Keratinocyte (primary cell): ENCODE measurements around the gene RAI1. TPM values are rescaled to one million over a fixed set of nuclear protein-coding genes. Genes with fewer than 3 reads are reported as not detected.

Experiments used
- DNase-seq: peaks from one replicate; pipeline ENCODE4 v3.0.0-alpha.2; 2011; ENCODE audit warnings: low read depth, missing footprints, low spot score
- FAIRE-seq: peaks from 2 replicates; lab custom pipeline; 2011; peaks lifted over from hg19 to GRCh38; lab: Jason Lieb, UNC
- H2AFZ ChIP-seq: 2 replicates; pipeline ENCODE4 v1.6.0; 2012; ENCODE audit warnings: low read length, control low read depth, inconsistent platforms; ENCODE audit not compliant: control insufficient read depth
- H3K27ac ChIP-seq: 2 replicates; pipeline ENCODE4 v1.5.1; 2011; ENCODE audit warnings: low read length; ENCODE audit not compliant: control insufficient read depth, insufficient read depth
- H3K27me3 ChIP-seq: 3 replicates; pipeline ENCODE4 v1.6.0; 2011; ENCODE audit warnings: low read length; ENCODE audit not compliant: control insufficient read depth, insufficient read depth; ENCODE audit errors: extremely low read depth
- H3K36me3 ChIP-seq, 2 experiments: 2 replicates in 1 of 2; 3 replicates in 1 of 2; pipeline ENCODE4 v1.5.1; 2011; ENCODE audit warnings: low read length in 2 of 2, mild to moderate bottlenecking in 1 of 2; ENCODE audit not compliant: control insufficient read depth in 2 of 2, insufficient read depth in 2 of 2; ENCODE audit errors: extremely low read depth in 1 of 2
- H3K4me1 ChIP-seq: 3 replicates; pipeline ENCODE4 v1.5.1; 2011; ENCODE audit warnings: low read length; ENCODE audit not compliant: control insufficient read depth, insufficient read depth; ENCODE audit errors: extremely low read depth
- H3K4me2 ChIP-seq: 3 replicates; pipeline ENCODE4 v1.6.0; 2011; ENCODE audit warnings: low read depth, low read length; ENCODE audit not compliant: control insufficient read depth, insufficient read depth; ENCODE audit errors: extremely low read depth
- H3K4me3 ChIP-seq, 3 experiments: fragments of 200-600 bp in 1 of 3; sonication (generic) in 1 of 3; 2 replicates in 2 of 3; 3 replicates in 1 of 3; pipeline ENCODE4 v1.5.1; 2011 to 2016; ENCODE audit warnings: low read length in 3 of 3, mild to moderate bottlenecking in 3 of 3, control low read depth in 2 of 3, inconsistent platforms in 1 of 3, low read depth in 1 of 3, mixed read lengths in 1 of 3, mixed run types in 1 of 3, moderate library complexity in 1 of 3; ENCODE audit not compliant: control insufficient read depth in 2 of 3, insufficient read depth in 2 of 3; ENCODE audit errors: extremely low read depth in 1 of 3
- H3K79me2 ChIP-seq: 2 replicates; pipeline ENCODE4 v1.6.0; 2012; ENCODE audit warnings: low read length; ENCODE audit not compliant: control insufficient read depth, insufficient read depth
- H3K9ac ChIP-seq: 3 replicates; pipeline ENCODE4 v1.6.0; 2011; ENCODE audit warnings: low read length; ENCODE audit not compliant: control insufficient read depth, insufficient read depth; ENCODE audit errors: extremely low read depth
- H3K9me1 ChIP-seq: 3 replicates; pipeline ENCODE4 v1.6.0; 2011; ENCODE audit warnings: low read length; ENCODE audit not compliant: control insufficient read depth, insufficient read depth; ENCODE audit errors: extremely low read depth
- H3K9me3 ChIP-seq: 2 replicates; pipeline ENCODE4 v1.5.1; 2012; ENCODE audit warnings: low read depth, low read length; ENCODE audit not compliant: control insufficient read depth
- H4K20me1 ChIP-seq: 3 replicates; pipeline ENCODE4 v1.6.0; 2011; ENCODE audit warnings: low read length; ENCODE audit not compliant: control insufficient read depth, insufficient read depth; ENCODE audit errors: extremely low read depth
- CTCF ChIP-seq, 3 experiments: IDR thresholded peaks in 1 of 3; conservative IDR thresholded peaks in 1 of 3; optimal IDR thresholded peaks in 1 of 3; 2 replicates in 2 of 3; 3 replicates in 1 of 3; pipeline versions ENCODE3 to v1.5.1; 2011; ENCODE audit warnings: low read length in 3 of 3, mild to moderate bottlenecking in 3 of 3, moderate library complexity in 2 of 3, control low read depth in 1 of 3, inconsistent platforms in 1 of 3; ENCODE audit not compliant: insufficient read depth in 2 of 3; ENCODE audit errors: extremely low read depth in 1 of 3
- EZH2 ChIP-seq: IDR thresholded peaks from one replicate; pipeline ENCODE4 v1.6.1; 2012; ENCODE audit warnings: inconsistent platforms, mild to moderate bottlenecking, low read length, moderate library complexity
- dilution Hi-C: fragments of 300-500 bp; cut with MboI; formaldehyde crosslinking; loops from one replicate; pipeline ENCODE4 v1.7.0; 2020; ENCODE audit warnings: low sequenced_read_pairs; ENCODE audit not compliant: extremely low pct_ligation_motif_present
- polyA plus RNA-seq, 5 experiments: library from polyadenylated mRNA; depleted of rRNA in 3 of 5; stranded (reverse) in 3 of 5; stranded (forward) in 1 of 5; unstranded in 1 of 5; fragments of >200 nt; gene quantifications; 1 replicate in 1 of 5; 2 replicates in 3 of 5; 3 replicates in 1 of 5; pipeline versions ENCODE4 v1.2.1 to v1.2.3, GENCODE V29; 2011 to 2012; ENCODE audit warnings: missing spikeins in 2 of 5, low read depth in 1 of 5, low replicate concordance in 1 of 5

Gene RAI1
- polyA plus RNA-seq, 1 donor (not counting 4 experiments of a cell fraction or from before 2014, with no cell fraction given), result 2.6 TPM

- dilution Hi-C loops, result no loop called here
- H3K9me3 ChIP-seq, result no peaks in the 10 kb centered on the region
- FAIRE-seq (no peak), DNase-seq (no peak)
- peaks cover 3% of the 10 kb centered on the region in 2 experiments for H3K36me3 ChIP-seq
- H3K9ac ChIP-seq, result no peak overlapping the region
- no peak overlapping the region for H3K4me3 ChIP-seq
- H3K79me2 ChIP-seq, result peaks cover 63% of the 10 kb centered on the region
- H3K4me2 ChIP-seq, result no peak overlapping the region
- no peaks in the 10 kb centered on the region for H3K27me3 ChIP-seq
- TF ChIP-seq EZH2 (no peak), CTCF (optimal IDR thresholded peaks at IDR 0.05 in 1 of 3, IDR thresholded peaks at IDR 0.05 in 1 of 3, conservative IDR thresholded peaks at IDR 0.05 in 1 of 3; ENCODE audit: extremely low read depth in 1 of 3, insufficient read depth in 2 of 3, low read length in 3 of 3) (no peak)
- no peak overlapping the region for H3K27ac ChIP-seq
- peaks cover 19% of the 10 kb centered on the region for H3K4me1 ChIP-seq
- no peak overlapping the region for H2AFZ ChIP-seq
- H4K20me1 ChIP-seq, result peaks cover 13% of the 10 kb centered on the region
- no peaks in the 10 kb centered on the region for H3K9me1 ChIP-seq
Observed at GRCh38 chr17:17788967-17789366, 107.7 kb downstream of the RAI1 start.

DNA sequence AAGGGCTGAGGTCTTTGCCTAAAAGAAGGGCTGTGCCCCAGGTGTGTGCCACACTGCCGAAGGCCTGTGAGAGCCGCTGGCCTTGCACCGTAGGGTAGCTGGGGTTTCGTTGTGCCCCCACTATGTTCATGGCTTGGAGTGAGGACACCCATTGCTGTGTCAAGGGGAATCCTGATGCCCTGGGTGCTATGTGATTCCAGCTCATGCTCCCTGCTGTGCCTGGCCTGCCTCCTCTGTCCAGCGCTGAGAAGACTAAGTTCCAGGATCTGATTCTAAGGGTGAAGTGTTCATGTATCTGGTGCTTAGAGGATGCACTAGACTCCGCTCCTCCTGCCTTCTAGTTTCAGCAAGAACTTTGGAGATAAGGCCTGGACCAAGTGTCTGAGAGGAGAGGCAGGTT lies 108.2 kb downstream of the RAI1 start:
- TF ChIP-seq CTCF (optimal IDR thresholded peaks at IDR 0.05 in 1 of 3, IDR thresholded peaks at IDR 0.05 in 1 of 3, conservative IDR thresholded peaks at IDR 0.05 in 1 of 3; ENCODE audit: extremely low read depth in 1 of 3, insufficient read depth in 2 of 3, low read length in 3 of 3) (no peak), EZH2 (no peak)
- H4K20me1 ChIP-seq, result peaks cover 13% of the 10 kb centered on the region
- H3K79me2 ChIP-seq, result peaks cover 59% of the 10 kb centered on the region

More for the DNA sequence above, 108.2 kb downstream of the RAI1 start:
- Histone ChIP-seq H3K4me3 (no peak overlapping the region), H3K9me1 (no peaks in the 10 kb centered on the region), H3K9me3 (no peaks in the 10 kb centered on the region), H3K27ac (no peak overlapping the region), H3K9ac (no peak overlapping the region), H3K4me1 (peaks cover 15% of the 10 kb centered on the region), H3K27me3 (no peaks in the 10 kb centered on the region), H3K4me2 (no peak overlapping the region), H3K36me3 (peaks cover 3 to 6% of the 10 kb centered on the region in 2 experiments), H2AFZ (no peak overlapping the region)
- dilution Hi-C loops, result no loop called here
- FAIRE-seq (no peak), DNase-seq (no peak)
